DND-41 (cell line): Measurements from ENCODE around the gene CA5B.
"Not testable (repeated sequence)": the region's sequence is repeated elsewhere in the genome, so short reads cannot be mapped to it uniquely, and the experiment has no call there.

Experiments used
- ATAC-seq: fragments of 200-7000 bp; cut with Tn5 transposase; 3 replicates; pipeline ENCODE4 v1.9.1; 2021; ENCODE audit warnings: low read depth; ENCODE audit not compliant: insufficient read depth
- DNase-seq: peaks from one replicate; pipeline ENCODE4 v3.0.0-alpha.2; 2020
- H2AFZ ChIP-seq: 2 replicates; pipeline ENCODE4 v1.6.0; 2012; ENCODE audit warnings: low read depth, low read length
- H3K27ac ChIP-seq: 2 replicates; pipeline ENCODE4 v1.5.1; 2012; ENCODE audit warnings: low read length, inconsistent platforms
- H3K27me3 ChIP-seq: fragments of 200-600 bp; sonication (generic); 2 replicates; pipeline ENCODE4 v1.6.0; 2012; ENCODE audit warnings: low read length, mild to moderate bottlenecking, inconsistent platforms; ENCODE audit not compliant: insufficient read depth, poor library complexity
- H3K36me3 ChIP-seq: 2 replicates; pipeline ENCODE4 v1.5.1; 2012; ENCODE audit warnings: low read length, inconsistent platforms; ENCODE audit not compliant: insufficient read depth
- H3K4me1 ChIP-seq: 2 replicates; pipeline ENCODE4 v1.5.1; 2012; ENCODE audit warnings: mild to moderate bottlenecking, low read length; ENCODE audit not compliant: insufficient read depth
- H3K4me2 ChIP-seq: 2 replicates; pipeline ENCODE4 v1.6.0; 2012; ENCODE audit warnings: mild to moderate bottlenecking, moderate library complexity, low read length, inconsistent platforms; ENCODE audit not compliant: insufficient read depth
- H3K4me3 ChIP-seq, 2 experiments: fragments of 200-600 bp in 1 of 2; shearing (Covaris generic) in 1 of 2; 2 replicates each; pipeline ENCODE4 v1.5.1; 2012 to 2016; ENCODE audit warnings: inconsistent platforms in 2 of 2, low read length in 2 of 2, mild to moderate bottlenecking in 2 of 2, low read depth in 1 of 2, moderate library complexity in 1 of 2
- H3K79me2 ChIP-seq: 2 replicates; pipeline ENCODE4 v1.6.0; 2012; ENCODE audit warnings: low read length, inconsistent platforms; ENCODE audit not compliant: insufficient read depth
- H3K9ac ChIP-seq: 2 replicates; pipeline ENCODE4 v1.6.0; 2012; ENCODE audit warnings: low read depth, mild to moderate bottlenecking, inconsistent platforms, low read length, moderate library complexity
- H3K9me3 ChIP-seq: 2 replicates; pipeline ENCODE4 v1.5.1; 2012; ENCODE audit warnings: low read length, moderate library complexity, mild to moderate bottlenecking, inconsistent platforms; ENCODE audit not compliant: insufficient read depth, severe bottlenecking
- H4K20me1 ChIP-seq: 2 replicates; pipeline ENCODE4 v1.6.0; 2012; ENCODE audit warnings: low read length; ENCODE audit not compliant: insufficient read depth
- EZH2 ChIP-seq: IDR thresholded peaks from 3 replicates; pipeline ENCODE4 v1.6.1; 2012; ENCODE audit warnings: borderline replicate concordance, low read depth, mild to moderate bottlenecking, moderate library complexity, low read length, inconsistent platforms; ENCODE audit not compliant: severe bottlenecking
- TF ChIP-seq, protein P1 (sequence below): IDR thresholded peaks from 2 replicates; pipeline ENCODE4 v1.5.1; 2012; ENCODE audit warnings: borderline replicate concordance, low read length, moderate library complexity, mild to moderate bottlenecking; ENCODE audit not compliant: poor library complexity, severe bottlenecking; ENCODE audit errors: extremely low read depth

Gene CA5B

DNA sequence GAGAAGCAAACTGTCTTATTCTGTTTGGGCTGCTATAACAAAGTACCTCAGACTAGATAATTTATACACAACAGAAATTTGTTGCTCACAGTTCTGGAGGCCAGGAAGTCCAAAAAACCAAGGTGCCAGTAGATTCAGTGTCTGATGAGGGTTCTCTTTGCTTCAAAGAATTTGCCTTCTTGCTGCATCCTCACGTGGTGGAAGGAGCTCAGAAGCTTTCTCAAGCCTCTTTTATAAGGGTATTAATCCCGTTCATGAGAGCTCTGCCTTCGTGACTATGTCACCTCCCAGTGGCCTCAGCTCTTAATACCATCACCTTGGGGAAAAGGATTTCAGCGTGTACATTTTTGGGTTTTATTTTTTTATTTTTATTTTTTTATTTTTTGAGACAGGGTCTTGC, 20.1 kb downstream of the CA5B start:
- TF ChIP-seq, protein P1, sequence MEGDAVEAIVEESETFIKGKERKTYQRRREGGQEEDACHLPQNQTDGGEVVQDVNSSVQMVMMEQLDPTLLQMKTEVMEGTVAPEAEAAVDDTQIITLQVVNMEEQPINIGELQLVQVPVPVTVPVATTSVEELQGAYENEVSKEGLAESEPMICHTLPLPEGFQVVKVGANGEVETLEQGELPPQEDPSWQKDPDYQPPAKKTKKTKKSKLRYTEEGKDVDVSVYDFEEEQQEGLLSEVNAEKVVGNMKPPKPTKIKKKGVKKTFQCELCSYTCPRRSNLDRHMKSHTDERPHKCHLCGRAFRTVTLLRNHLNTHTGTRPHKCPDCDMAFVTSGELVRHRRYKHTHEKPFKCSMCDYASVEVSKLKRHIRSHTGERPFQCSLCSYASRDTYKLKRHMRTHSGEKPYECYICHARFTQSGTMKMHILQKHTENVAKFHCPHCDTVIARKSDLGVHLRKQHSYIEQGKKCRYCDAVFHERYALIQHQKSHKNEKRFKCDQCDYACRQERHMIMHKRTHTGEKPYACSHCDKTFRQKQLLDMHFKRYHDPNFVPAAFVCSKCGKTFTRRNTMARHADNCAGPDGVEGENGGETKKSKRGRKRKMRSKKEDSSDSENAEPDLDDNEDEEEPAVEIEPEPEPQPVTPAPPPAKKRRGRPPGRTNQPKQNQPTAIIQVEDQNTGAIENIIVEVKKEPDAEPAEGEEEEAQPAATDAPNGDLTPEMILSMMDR: no peak
- TF ChIP-seq EZH2: no peak
- H3K79me2 ChIP-seq: no peaks in the 10 kb centered on the region
- H3K4me1 ChIP-seq: no peaks in the 10 kb centered on the region
- no peaks in the 10 kb centered on the region for H3K9me3 ChIP-seq
- no peaks in the 10 kb centered on the region; the same call in 1 of the 2 replicates for H3K36me3 ChIP-seq
- H3K4me3 ChIP-seq: no peak overlapping the region
- H2AFZ ChIP-seq: no peak overlapping the region
- no peak for DNase-seq
- H4K20me1 ChIP-seq: no peaks in the 10 kb centered on the region
- no peak overlapping the region for H3K27ac ChIP-seq
- H3K9ac ChIP-seq: no peak overlapping the region
- H3K4me2 ChIP-seq: no peak overlapping the region
- no peak for ATAC-seq
- no peaks in the 10 kb centered on the region for H3K27me3 ChIP-seq

DNA sequence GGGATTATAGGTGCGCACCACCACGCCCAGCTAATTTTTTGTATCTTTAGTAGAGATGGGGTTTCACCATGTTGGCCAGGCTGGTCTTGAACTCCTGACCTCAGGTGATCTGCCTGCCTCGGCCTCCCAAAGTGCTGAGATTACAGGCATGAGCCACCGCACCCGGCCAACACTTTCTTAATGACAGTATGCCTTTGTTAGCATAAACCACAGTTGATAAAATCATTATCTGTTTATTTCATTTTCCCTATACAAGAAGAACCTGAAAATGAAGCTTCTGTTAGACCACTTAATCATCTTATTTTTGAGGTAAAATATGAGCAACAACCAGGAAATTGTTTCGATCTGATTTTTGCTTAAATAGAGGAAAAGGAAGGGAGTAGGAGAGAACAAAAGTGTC, 21.8 kb downstream of the CA5B start:
- not testable (repeated sequence) for H2AFZ ChIP-seq, DNase-seq, H3K4me1 ChIP-seq, H3K9ac ChIP-seq, ATAC-seq, H3K4me2 ChIP-seq, H3K4me3 ChIP-seq, H3K27me3 ChIP-seq, H3K79me2 ChIP-seq, H3K27ac ChIP-seq, H3K36me3 ChIP-seq, H4K20me1 ChIP-seq, H3K9me3 ChIP-seq

DNA sequence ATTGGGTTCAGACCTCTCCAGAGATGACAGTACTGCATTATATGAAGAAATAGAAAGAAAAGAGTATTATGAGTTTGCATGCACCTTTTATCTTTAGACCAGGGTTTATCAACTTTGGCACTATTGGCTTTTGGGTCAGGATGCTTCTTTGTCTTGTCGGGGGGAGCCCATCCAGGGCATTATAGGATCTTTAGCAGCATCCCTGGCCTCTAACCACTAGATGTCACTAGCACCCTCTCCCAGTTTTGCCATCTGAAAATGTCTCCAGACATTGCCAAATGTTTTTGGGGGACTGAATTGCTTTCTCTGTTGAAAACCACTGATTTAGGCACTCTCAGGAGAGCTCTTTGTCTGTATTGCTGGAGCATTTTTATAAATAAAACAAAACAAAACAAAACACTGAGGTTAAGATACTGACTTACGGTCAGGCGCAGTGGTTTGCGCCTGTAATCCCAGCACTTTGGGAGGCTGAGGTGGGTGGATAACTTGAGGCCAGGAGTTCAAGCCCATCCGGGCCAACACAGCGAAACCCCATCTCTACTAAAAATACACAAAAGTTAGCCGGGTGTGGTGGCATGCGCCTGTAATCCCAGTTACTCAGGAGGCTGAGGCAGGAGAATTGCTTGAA, 23.6 kb downstream of the CA5B start:
- DNase-seq (peak; percentile 31), ATAC-seq (peak; percentile 64; the same call in 1 of the 3 replicates)
- Histone ChIP-seq H2AFZ (no peak overlapping the region), H3K4me1 (no peaks in the 10 kb centered on the region), H3K4me3 (no peak overlapping the region), H3K4me2 (no peak overlapping the region), H3K27me3 (no peaks in the 10 kb centered on the region), H4K20me1 (no peaks in the 10 kb centered on the region), H3K27ac (no peak overlapping the region), H3K9ac (no peak overlapping the region), H3K9me3 (no peaks in the 10 kb centered on the region), H3K79me2 (no peaks in the 10 kb centered on the region), H3K36me3 (no peaks in the 10 kb centered on the region; the same call in 1 of the 2 replicates)
- no peak for TF ChIP-seq EZH2
- TF ChIP-seq, protein P1: peak; percentile 68

DNA sequence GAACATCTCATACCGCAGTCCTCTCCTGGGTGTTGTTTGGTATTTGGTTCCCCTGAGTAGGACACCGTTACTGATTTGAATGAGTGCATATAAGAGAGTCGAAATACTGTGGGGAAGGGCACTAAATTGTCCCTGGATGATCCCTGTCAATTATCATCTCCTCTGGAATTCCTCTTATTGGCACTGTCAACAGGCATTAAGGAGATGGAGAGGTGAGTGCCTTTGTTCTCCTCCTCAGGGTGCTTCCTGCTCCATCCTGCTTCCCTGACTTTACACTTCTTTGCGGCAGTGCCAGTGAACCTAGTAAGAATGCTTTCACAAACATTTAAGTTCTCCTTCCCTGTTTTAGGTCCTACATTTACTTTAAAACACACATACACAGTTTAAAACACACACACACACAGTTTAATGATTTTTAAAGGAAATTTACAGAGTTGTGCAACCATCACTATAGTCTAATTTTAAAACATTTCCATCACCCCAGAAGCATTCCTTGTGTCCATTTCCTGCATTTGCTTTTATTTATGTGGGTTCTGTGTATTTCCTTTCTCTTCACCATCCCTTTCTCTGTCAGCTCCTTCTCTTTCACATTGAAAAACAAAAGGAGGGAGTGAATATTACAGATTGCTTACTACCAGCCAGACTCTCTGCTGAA, 31.4 kb downstream of the CA5B start:
- Histone ChIP-seq H3K27me3 (no peaks in the 10 kb centered on the region), H3K9me3 (no peaks in the 10 kb centered on the region), H2AFZ (no peak overlapping the region), H4K20me1 (no peaks in the 10 kb centered on the region), H3K4me3 (no peak overlapping the region), H3K27ac (no peak overlapping the region), H3K9ac (no peak overlapping the region), H3K4me2 (no peak overlapping the region), H3K4me1 (no peaks in the 10 kb centered on the region), H3K36me3 (no peaks in the 10 kb centered on the region), H3K79me2 (no peaks in the 10 kb centered on the region)
- ATAC-seq (no peak), DNase-seq (no peak)
- TF ChIP-seq, protein P1: no peak
- no peak for TF ChIP-seq EZH2
